Breast epithelium (tissue), 3 donors: Measurements from ENCODE around the gene SLC22A12.

Experiments used
- POLR2AphosphoS5 ChIP-seq, 3 donors: sonication (generic); formaldehyde crosslinking; IDR thresholded peaks; one replicate each; pipeline ENCODE4 v1.6.1; 2017; ENCODE audit warnings: antibody characterized with exemption in 3 of 3
- TF ChIP-seq, protein P1 (sequence below), 3 donors: fragments of 450-650 bp; IDR thresholded peaks; one replicate each; pipeline ENCODE4 v1.5.1; 2016 to 2017; ENCODE audit warnings: antibody characterized with exemption in 3 of 3, mild to moderate bottlenecking in 3 of 3, moderate library complexity in 3 of 3

DNA sequence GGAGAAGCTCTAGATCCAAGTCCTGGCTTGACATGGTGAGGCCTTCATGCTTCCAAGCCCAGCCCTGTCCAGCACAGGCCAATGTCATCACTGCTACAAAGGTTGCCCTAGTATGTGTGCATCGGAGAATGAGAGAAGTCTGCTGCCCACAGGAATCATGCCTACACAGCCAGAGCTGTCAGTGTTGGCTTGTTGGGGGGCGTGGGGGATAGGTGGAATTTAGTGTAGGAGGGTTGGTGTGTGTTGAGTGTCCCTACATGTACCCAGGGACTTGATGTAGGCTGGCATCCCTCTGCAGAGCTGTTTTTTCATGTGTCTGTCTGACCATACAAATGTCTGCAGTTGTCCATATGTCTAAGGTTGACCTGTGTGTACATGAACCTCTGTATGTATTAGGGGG lies 37.6 kb downstream of the SLC22A12 start:
- TF ChIP-seq, protein P1, sequence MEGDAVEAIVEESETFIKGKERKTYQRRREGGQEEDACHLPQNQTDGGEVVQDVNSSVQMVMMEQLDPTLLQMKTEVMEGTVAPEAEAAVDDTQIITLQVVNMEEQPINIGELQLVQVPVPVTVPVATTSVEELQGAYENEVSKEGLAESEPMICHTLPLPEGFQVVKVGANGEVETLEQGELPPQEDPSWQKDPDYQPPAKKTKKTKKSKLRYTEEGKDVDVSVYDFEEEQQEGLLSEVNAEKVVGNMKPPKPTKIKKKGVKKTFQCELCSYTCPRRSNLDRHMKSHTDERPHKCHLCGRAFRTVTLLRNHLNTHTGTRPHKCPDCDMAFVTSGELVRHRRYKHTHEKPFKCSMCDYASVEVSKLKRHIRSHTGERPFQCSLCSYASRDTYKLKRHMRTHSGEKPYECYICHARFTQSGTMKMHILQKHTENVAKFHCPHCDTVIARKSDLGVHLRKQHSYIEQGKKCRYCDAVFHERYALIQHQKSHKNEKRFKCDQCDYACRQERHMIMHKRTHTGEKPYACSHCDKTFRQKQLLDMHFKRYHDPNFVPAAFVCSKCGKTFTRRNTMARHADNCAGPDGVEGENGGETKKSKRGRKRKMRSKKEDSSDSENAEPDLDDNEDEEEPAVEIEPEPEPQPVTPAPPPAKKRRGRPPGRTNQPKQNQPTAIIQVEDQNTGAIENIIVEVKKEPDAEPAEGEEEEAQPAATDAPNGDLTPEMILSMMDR (IDR thresholded peaks at IDR 0.05), result no peak
- no peak for TF ChIP-seq POLR2AphosphoS5 (IDR thresholded peaks at IDR 0.05)
